ENCODE results near the gene OLFML2A.

Gene OLFML2A

GRCh38 chr9:124800306-124801259 is 23.6 kb downstream of the OLFML2A start:
- no peak for DNase-seq

GRCh38 chr9:124801356-124801755 is 24.4 kb downstream of the OLFML2A start:
- no peak for DNase-seq

GRCh38 chr9:124802426-124802825 is 25.5 kb downstream of the OLFML2A start:
- DNase-seq = no peak

GRCh38 chr9:124803911-124804310 is 27.0 kb downstream of the OLFML2A start:
- DNase-seq = no peak

- DNase-seq = no peak
Measured at GRCh38 chr9:124805186-124805585, 28.3 kb downstream of the OLFML2A start.

- DNase-seq = no peak
Measured at GRCh38 chr9:124808246-124808956, 31.5 kb downstream of the OLFML2A start.

GRCh38 chr9:124809211-124809610 is 32.3 kb downstream of the OLFML2A start:
- DNase-seq = no peak

- no peak for DNase-seq
Measured at GRCh38 chr9:124809741-124810500, 33.0 kb downstream of the OLFML2A start.

- DNase-seq = no peak
Measured at GRCh38 chr9:124810663-124811355, 33.9 kb downstream of the OLFML2A start.

- no peak for DNase-seq
Measured at GRCh38 chr9:124812441-124812876, 35.5 kb downstream of the OLFML2A start.

GRCh38 chr9:124813041-124813440 is 36.1 kb downstream of the OLFML2A start:
- DNase-seq = no peak

- DNase-seq = no peak
Measured at GRCh38 chr9:124813501-124814163, 36.7 kb downstream of the OLFML2A start.

GRCh38 chr9:124814164-124814535 is 37.2 kb downstream of the OLFML2A start:
- no peak for DNase-seq

- no peak for DNase-seq
Measured at GRCh38 chr9:124815601-124816000, 38.7 kb downstream of the OLFML2A start.

- no peak for DNase-seq
Measured at GRCh38 chr9:124818431-124819281, 41.7 kb downstream of the OLFML2A start.

GRCh38 chr9:124820698-124821623 is 44.0 kb downstream of the OLFML2A start:
- DNase-seq = no peak

- DNase-seq = no peak
Measured at GRCh38 chr9:124828489-124829333, 51.8 kb downstream of the OLFML2A start.

- no peak for DNase-seq
Measured at GRCh38 chr9:124829334-124829669, 52.4 kb downstream of the OLFML2A start.

GRCh38 chr9:124830593-124830992 is 53.7 kb downstream of the OLFML2A start:
- no peak for DNase-seq
